Natural killer cell treated with Interleukin-12 subunit alpha and Interleukin-12 subunit beta and Interleukin-15 and Interleukin-18, amount 100 ng/mL, for 72 hours (primary cell): ENCODE results near the gene TP63. TPM values are rescaled to one million over a fixed set of nuclear protein-coding genes. Genes with fewer than 3 reads are reported as not detected.

ENCODE experiments used
- ATAC-seq, 2 donors: fragments of 150-1000 bp; cut with Tn5 transposase in 1 of 2; sonication (Bioruptor Pico), chemical (Tn5 transposase) in 1 of 2; 2 replicates each; pipeline ENCODE4 v1.10.0; 2021
- DNase-seq: peaks from one replicate; pipeline ENCODE4 v3.0.0; 2022; ENCODE audit warnings: low spot score
- H3K27ac Mint-ChIP-seq, 2 donors: 1 replicate in 1 of 2; 2 replicates in 1 of 2; pipeline ENCODE4 v1.8.0; 2022; ENCODE audit warnings: mixed read lengths in 2 of 2, mild to moderate bottlenecking in 1 of 2, moderate library complexity in 1 of 2
- H3K27me3 Mint-ChIP-seq, 2 donors: 1 replicate in 1 of 2; 2 replicates in 1 of 2; pipeline ENCODE4 v1.8.0; 2022; ENCODE audit warnings: mixed read lengths in 2 of 2
- H3K36me3 Mint-ChIP-seq: one replicate; pipeline ENCODE4 v1.8.0; 2022; ENCODE audit warnings: mixed read lengths
- H3K4me1 Mint-ChIP-seq, 2 donors: 1 replicate in 1 of 2; 2 replicates in 1 of 2; pipeline ENCODE4 v1.8.0; 2022; ENCODE audit warnings: low read depth in 2 of 2, mixed read lengths in 2 of 2, mild to moderate bottlenecking in 1 of 2
- H3K4me3 Mint-ChIP-seq: one replicate; pipeline ENCODE4 v1.8.0; 2022; ENCODE audit warnings: mixed read lengths
- H3K9me3 Mint-ChIP-seq: 2 replicates; pipeline ENCODE4 v1.8.0; 2022; ENCODE audit warnings: mixed read lengths
- total RNA-seq, 2 donors: library from RNA; stranded (reverse); gene quantifications; one replicate each; pipeline ENCODE4 v1.2.3, GENCODE V29; 2022

TP63 gene
- total RNA-seq, 2 donors from 2014 or later = not detected

GRCh38 chr3:189824629-189825312, 193.6 kb downstream of the TP63 start:
- no peak for DNase-seq
- H3K27me3 Mint-ChIP-seq = peaks cover 0 to 8% of the 10 kb centered on the region in 2 donors
- no peak overlapping the region for H3K4me3 Mint-ChIP-seq
- no peak overlapping the region for H3K27ac Mint-ChIP-seq
- H3K4me1 Mint-ChIP-seq = no peaks in the 10 kb centered on the region
- H3K36me3 Mint-ChIP-seq = no peaks in the 10 kb centered on the region
- no peak for ATAC-seq
- peaks cover 4% of the 10 kb centered on the region for H3K9me3 Mint-ChIP-seq

GRCh38 chr3:189826566-189826965, 195.4 kb downstream of the TP63 start:
- no peak overlapping the region for H3K4me3 Mint-ChIP-seq
- peaks cover 4% of the 10 kb centered on the region for H3K9me3 Mint-ChIP-seq
- H3K27me3 Mint-ChIP-seq = peaks cover 0 to 8% of the 10 kb centered on the region in 2 donors
- no peak for DNase-seq
- no peak for ATAC-seq
- H3K4me1 Mint-ChIP-seq = no peaks in the 10 kb centered on the region
- H3K36me3 Mint-ChIP-seq = no peaks in the 10 kb centered on the region
- no peak overlapping the region for H3K27ac Mint-ChIP-seq

GRCh38 chr3:189827108-189827507, 195.9 kb downstream of the TP63 start:
- no peaks in the 10 kb centered on the region for H3K4me1 Mint-ChIP-seq
- H3K36me3 Mint-ChIP-seq = no peaks in the 10 kb centered on the region
- DNase-seq (no peak), ATAC-seq (no peak)
- H3K27ac Mint-ChIP-seq = no peak overlapping the region
- peaks cover 0 to 8% of the 10 kb centered on the region in 2 donors for H3K27me3 Mint-ChIP-seq
- peaks cover 4% of the 10 kb centered on the region for H3K9me3 Mint-ChIP-seq
- no peak overlapping the region for H3K4me3 Mint-ChIP-seq

GRCh38 chr3:189830401-189830800, 199.2 kb downstream of the TP63 start:
- Mint-ChIP-seq H3K27ac (no peak overlapping the region), H3K36me3 (no peaks in the 10 kb centered on the region), H3K4me3 (no peak overlapping the region), H3K9me3 (peaks cover 8% of the 10 kb centered on the region), H3K27me3 (peaks cover 0 to 8% of the 10 kb centered on the region in 2 donors), H3K4me1 (no peaks in the 10 kb centered on the region)
- ATAC-seq (no peak), DNase-seq (no peak)

- Mint-ChIP-seq H3K27me3 (peaks cover 0 to 6% of the 10 kb centered on the region in 2 donors), H3K4me3 (no peak overlapping the region), H3K9me3 (peaks cover 3% of the 10 kb centered on the region), H3K27ac (no peak overlapping the region), H3K36me3 (no peaks in the 10 kb centered on the region), H3K4me1 (no peaks in the 10 kb centered on the region)
- no peak for ATAC-seq
- no peak for DNase-seq
Observed at GRCh38 chr3:189833266-189833665, 202.1 kb downstream of the TP63 start.

- H3K36me3 Mint-ChIP-seq = no peaks in the 10 kb centered on the region
- H3K4me3 Mint-ChIP-seq = no peak overlapping the region
- DNase-seq (no peak), ATAC-seq (no peak)
- peaks cover 0 to 8% of the 10 kb centered on the region in 2 donors for H3K27me3 Mint-ChIP-seq
- peaks cover 3% of the 10 kb centered on the region for H3K9me3 Mint-ChIP-seq
- H3K27ac Mint-ChIP-seq = no peak overlapping the region
- H3K4me1 Mint-ChIP-seq = no peaks in the 10 kb centered on the region
Observed at GRCh38 chr3:189833996-189834395, 202.8 kb downstream of the TP63 start.

- H3K4me3 Mint-ChIP-seq = no peak overlapping the region
- DNase-seq = no peak
- H3K27ac Mint-ChIP-seq = no peak overlapping the region
- H3K9me3 Mint-ChIP-seq = peaks cover 3% of the 10 kb centered on the region
- H3K4me1 Mint-ChIP-seq = no peaks in the 10 kb centered on the region
- H3K36me3 Mint-ChIP-seq = no peaks in the 10 kb centered on the region
- ATAC-seq = no peak
- peaks cover 0 to 8% of the 10 kb centered on the region in 2 donors for H3K27me3 Mint-ChIP-seq
Observed at GRCh38 chr3:189834462-189834861, 203.3 kb downstream of the TP63 start.

- Mint-ChIP-seq H3K27me3 (peaks cover 2 to 8% of the 10 kb centered on the region in 2 donors), H3K4me3 (no peak overlapping the region), H3K36me3 (no peaks in the 10 kb centered on the region), H3K27ac (no peak overlapping the region), H3K9me3 (peaks cover 3% of the 10 kb centered on the region), H3K4me1 (no peaks in the 10 kb centered on the region)
- no peak for ATAC-seq
- no peak for DNase-seq
Observed at GRCh38 chr3:189836795-189837194, 205.6 kb downstream of the TP63 start.

GRCh38 chr3:189838291-189838690, 207.1 kb downstream of the TP63 start:
- Mint-ChIP-seq H3K36me3 (no peaks in the 10 kb centered on the region), H3K27ac (no peak overlapping the region), H3K4me1 (no peaks in the 10 kb centered on the region), H3K9me3 (no peaks in the 10 kb centered on the region), H3K4me3 (no peak overlapping the region), H3K27me3 (peaks cover 2 to 8% of the 10 kb centered on the region in 2 donors)
- ATAC-seq (no peak), DNase-seq (no peak)

- H3K9me3 Mint-ChIP-seq = no peaks in the 10 kb centered on the region
- no peaks in the 10 kb centered on the region for H3K4me1 Mint-ChIP-seq
- no peak for DNase-seq
- no peak overlapping the region for H3K4me3 Mint-ChIP-seq
- ATAC-seq = no peak
- H3K27ac Mint-ChIP-seq = no peak overlapping the region
- no peaks in the 10 kb centered on the region for H3K36me3 Mint-ChIP-seq
- peaks cover 2 to 8% of the 10 kb centered on the region in 2 donors for H3K27me3 Mint-ChIP-seq
Observed at GRCh38 chr3:189839576-189839975, 208.4 kb downstream of the TP63 start.

- Mint-ChIP-seq H3K27me3 (peaks cover 2 to 8% of the 10 kb centered on the region in 2 donors), H3K36me3 (no peaks in the 10 kb centered on the region), H3K9me3 (no peaks in the 10 kb centered on the region), H3K4me3 (no peak overlapping the region), H3K27ac (no peak overlapping the region), H3K4me1 (no peaks in the 10 kb centered on the region)
- DNase-seq = no peak
- ATAC-seq = peak in 1 of 2 donors; percentile 66
Observed at GRCh38 chr3:189841473-189842205, 210.4 kb downstream of the TP63 start.

GRCh38 chr3:189842681-189843602, 211.8 kb downstream of the TP63 start:
- ATAC-seq (no peak), DNase-seq (no peak)
- Mint-ChIP-seq H3K27me3 (peaks cover 2 to 5% of the 10 kb centered on the region in 2 donors), H3K4me3 (no peak overlapping the region), H3K9me3 (no peaks in the 10 kb centered on the region), H3K4me1 (no peaks in the 10 kb centered on the region), H3K27ac (no peak overlapping the region), H3K36me3 (no peaks in the 10 kb centered on the region)

- no peaks in the 10 kb centered on the region for H3K9me3 Mint-ChIP-seq
- ATAC-seq (no peak), DNase-seq (no peak)
- no peak overlapping the region for H3K4me3 Mint-ChIP-seq
- H3K4me1 Mint-ChIP-seq = no peaks in the 10 kb centered on the region
- H3K36me3 Mint-ChIP-seq = no peaks in the 10 kb centered on the region
- H3K27ac Mint-ChIP-seq = no peak overlapping the region
- H3K27me3 Mint-ChIP-seq = peaks cover 0 to 2% of the 10 kb centered on the region in 2 donors
Observed at GRCh38 chr3:189845069-189845468, 213.9 kb downstream of the TP63 start.
